HL-60 (cell line): ENCODE measurements around the gene ZNF561.

Experiments used
- DNase-seq, 2 experiments: peaks; one replicate each; pipeline ENCODE4 v3.0.0-alpha.2; 2010 to 2020; ENCODE audit warnings: low read depth in 1 of 2, low spot score in 1 of 2
- H3K27ac ChIP-seq: fragments of 250-450 bp; sonication (Bioruptor Pico); replicated peaks from 2 replicates; pipeline ENCODE4 v1.5.1; 2020; ENCODE audit warnings: mild to moderate bottlenecking, moderate library complexity
- H3K27me3 ChIP-seq: fragments of 250-450 bp; sonication (Bioruptor Pico); 2 replicates; pipeline ENCODE4 v1.5.1; 2021; ENCODE audit warnings: mild to moderate bottlenecking, moderate library complexity; ENCODE audit not compliant: insufficient read depth, poor library complexity, severe bottlenecking
- H3K4me3 ChIP-seq: replicated peaks from 2 replicates; pipeline ENCODE4 v1.5.1; 2011; ENCODE audit warnings: mild to moderate bottlenecking, control low read depth, low read length; ENCODE audit not compliant: insufficient read depth
- CTCF ChIP-seq: IDR thresholded peaks from one replicate; pipeline ENCODE4 v1.5.1; 2011; ENCODE audit warnings: low read length, control low read depth, inconsistent platforms; ENCODE audit not compliant: insufficient read depth
- GABPA ChIP-seq: IDR thresholded peaks from 2 replicates; pipeline ENCODE4 v1.6.1; 2012; ENCODE audit warnings: low read depth
- POLR2AphosphoS5 ChIP-seq: IDR thresholded peaks from 2 replicates; pipeline ENCODE4 v1.6.1; 2012; ENCODE audit warnings: low read depth
- REST ChIP-seq: IDR thresholded peaks from 2 replicates; pipeline ENCODE4 v1.6.1; 2012; ENCODE audit warnings: low read depth; ENCODE audit not compliant: insufficient replicate concordance
- SPI1 ChIP-seq: IDR thresholded peaks from 2 replicates; pipeline ENCODE4 v1.6.1; 2012; ENCODE audit warnings: low read depth, mild to moderate bottlenecking, borderline replicate concordance

Gene ZNF561

DNA sequence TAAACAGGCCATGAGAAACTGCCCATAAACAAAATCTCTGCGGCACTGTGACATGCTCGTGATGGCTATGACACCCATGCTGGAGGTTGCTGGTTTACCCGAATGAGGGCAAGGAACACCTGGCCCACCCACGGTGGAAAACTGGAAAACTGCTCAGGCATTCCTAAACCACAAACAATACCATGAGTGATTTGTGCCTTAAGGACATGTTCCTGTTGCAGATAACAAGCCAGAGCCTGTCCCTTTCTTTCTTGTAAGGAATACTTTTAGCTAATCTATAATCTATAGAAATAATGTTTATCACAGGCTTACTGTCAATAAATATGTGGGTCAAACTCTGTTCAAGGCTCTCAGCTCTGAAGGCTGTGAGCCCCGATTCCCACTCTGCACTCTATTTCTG is 12.1 kb downstream of the ZNF561 start:
- Histone ChIP-seq H3K27me3 (no peaks in the 10 kb centered on the region), H3K4me3 (no peak overlapping the region), H3K27ac (no peak overlapping the region)
- DNase-seq: no peak
- TF ChIP-seq GABPA: no peak
- TF ChIP-seq SPI1: no peak
- TF ChIP-seq REST: no peak
- no peak for TF ChIP-seq CTCF
- no peak for TF ChIP-seq POLR2AphosphoS5

- no peak for TF ChIP-seq SPI1
- TF ChIP-seq POLR2AphosphoS5: no peak
- TF ChIP-seq CTCF: no peak
- no peak for TF ChIP-seq GABPA
- no peak for TF ChIP-seq REST
- Histone ChIP-seq H3K27me3 (no peaks in the 10 kb centered on the region), H3K4me3 (no peak overlapping the region), H3K27ac (no peak overlapping the region)
- no peak for DNase-seq
Measured at GRCh38 chr19:9597027-9597426, 24.0 kb downstream of the ZNF561 start.

DNA sequence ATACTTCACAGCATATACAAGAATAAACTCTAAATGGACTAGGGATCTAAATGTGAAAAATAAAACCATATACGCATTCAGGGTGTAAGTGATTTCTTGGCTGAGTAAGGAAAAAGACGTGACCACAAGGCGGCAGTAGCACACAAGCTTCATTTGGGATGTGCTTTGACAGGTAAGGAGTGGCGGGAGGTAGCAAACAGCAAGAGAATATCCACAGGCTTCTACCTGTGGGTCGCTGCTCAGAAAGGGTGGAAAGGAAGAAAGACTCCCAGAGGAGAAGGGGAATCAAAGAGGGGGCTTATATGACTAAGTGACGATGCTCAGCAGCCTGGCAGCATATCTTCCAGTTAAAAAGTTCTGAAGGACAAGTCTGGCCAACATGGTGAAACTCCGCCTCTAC is 34.3 kb downstream of the ZNF561 start:
- peak in 1 of 2 experiments; percentile 71 for DNase-seq
- no peak overlapping the region for H3K27ac ChIP-seq
- peak; percentile 32 for TF ChIP-seq CTCF
- TF ChIP-seq REST: no peak
- TF ChIP-seq SPI1: no peak
- no peak for TF ChIP-seq POLR2AphosphoS5
- no peaks in the 10 kb centered on the region for H3K27me3 ChIP-seq
- no peak overlapping the region for H3K4me3 ChIP-seq
